HG03460 (cell line): ENCODE results near the gene MAX.
"Not testable (repeated sequence)": the region's sequence is repeated elsewhere in the genome, so short reads cannot be mapped to it uniquely, and the experiment has no call there.

Experiments used
- ATAC-seq: cut with Tn5 transposase; IDR thresholded peaks from one replicate; pipeline ENCODE4 v1.9.1; 2021; ENCODE audit not compliant: unreplicated experiment

Gene MAX

DNA sequence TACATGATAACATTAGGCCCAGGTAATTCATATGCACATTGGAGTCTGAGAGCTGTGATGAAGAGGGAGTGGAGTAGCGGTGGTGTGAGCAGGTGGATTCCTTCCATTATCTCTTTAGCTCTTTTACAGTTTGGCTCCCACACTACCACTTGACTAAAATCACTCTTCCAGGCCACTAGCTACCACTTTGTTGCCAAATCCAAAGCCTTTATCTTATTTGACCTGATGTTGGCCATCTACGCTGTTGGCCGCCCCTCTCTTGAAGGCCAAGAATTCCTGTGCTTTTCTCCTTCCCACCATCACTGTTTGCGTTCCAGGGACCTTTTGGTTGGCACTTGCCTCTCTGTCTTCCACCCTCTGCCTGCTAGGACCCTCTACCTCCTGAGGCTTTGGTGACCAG lies 4.0 kb upstream of the MAX start:
- no peak for ATAC-seq

DNA sequence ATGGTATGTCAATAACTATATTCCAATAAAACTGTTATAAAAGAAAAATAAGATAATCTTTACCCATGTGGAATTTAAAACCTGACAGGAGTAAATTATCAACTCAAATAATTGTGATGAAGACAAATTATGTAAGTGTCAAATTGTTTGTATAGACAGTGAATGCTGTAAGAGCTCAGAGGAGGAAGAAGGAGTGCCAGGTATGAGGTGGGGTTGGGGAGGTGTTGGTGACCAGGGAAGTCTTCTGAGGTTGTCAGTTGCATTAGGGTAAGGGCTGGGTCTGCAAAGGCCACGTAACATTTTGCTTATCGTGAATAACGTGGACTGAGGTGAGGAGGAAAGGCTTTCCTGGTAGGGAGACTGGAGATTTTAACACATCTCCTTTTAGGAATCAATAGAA lies 2.5 kb upstream of the MAX start:
- no peak for ATAC-seq

DNA sequence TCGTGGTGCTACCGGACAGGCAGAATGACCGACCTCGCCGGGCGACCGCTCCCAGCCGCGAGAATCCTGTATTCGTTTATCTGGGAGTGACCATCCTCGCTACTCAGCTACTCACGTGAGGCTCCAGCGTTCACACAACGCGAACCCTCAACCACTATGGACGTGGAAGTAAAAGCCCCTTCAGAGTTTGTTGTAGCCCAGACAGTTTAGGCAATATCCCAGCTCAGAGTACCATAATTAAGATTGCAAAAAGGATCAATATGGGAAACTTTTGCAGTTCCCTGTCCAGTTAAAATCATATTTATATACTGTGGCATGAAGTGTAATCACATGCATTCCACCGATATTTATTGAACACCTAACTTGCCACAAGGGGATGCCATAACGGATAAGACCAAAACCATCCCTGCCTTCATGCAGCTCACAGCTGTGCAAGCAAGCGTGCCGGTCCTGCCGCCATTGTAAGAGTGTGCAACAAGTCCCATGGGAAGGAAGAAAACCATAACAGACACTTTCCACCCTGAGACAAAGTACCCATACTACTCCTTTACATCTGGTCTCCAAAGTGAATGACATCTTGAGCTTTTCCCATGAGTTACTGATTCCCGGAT lies 938 bp upstream of the MAX start:
- no peak for ATAC-seq

DNA sequence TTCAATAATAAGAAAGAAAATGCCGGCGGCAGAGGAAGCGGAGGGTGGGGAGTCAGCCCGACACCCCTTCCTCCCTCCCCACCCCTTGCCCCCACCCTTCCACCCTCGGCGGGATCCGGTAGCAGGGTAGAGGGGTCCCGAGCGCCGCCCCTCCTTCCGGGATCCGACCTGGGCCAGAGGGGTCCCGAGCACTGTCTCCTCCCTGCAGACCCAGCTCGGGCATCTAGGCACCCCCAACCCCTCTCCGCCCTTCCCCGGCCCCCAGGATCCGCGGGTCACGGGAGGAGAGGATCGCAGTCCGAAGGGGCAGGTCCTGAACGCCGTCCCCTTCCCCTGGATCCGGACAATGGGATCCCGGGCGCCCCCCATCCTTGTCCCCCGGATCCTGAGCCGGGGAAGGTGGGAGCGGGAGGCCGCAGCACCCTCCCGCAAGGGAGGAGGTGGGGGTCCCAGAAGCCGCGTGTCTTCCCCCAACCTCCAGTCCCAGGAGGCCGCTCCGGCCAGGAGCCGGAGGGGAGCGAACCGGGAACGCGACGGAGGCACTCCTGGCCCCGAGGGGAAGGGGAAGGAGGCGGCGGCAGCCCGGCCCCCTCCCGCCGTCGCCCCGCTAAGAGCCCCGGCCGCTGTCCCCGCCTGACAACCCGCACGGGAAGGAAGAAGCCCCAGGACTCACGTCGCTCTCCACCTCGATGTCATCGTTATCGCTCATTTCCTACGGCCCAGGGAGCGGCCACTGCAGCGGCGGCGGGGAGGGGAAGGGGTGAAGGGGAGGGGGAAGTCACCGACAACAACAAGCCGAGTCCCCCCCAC lies 481 bp downstream of the MAX start:
- no peak for ATAC-seq

DNA sequence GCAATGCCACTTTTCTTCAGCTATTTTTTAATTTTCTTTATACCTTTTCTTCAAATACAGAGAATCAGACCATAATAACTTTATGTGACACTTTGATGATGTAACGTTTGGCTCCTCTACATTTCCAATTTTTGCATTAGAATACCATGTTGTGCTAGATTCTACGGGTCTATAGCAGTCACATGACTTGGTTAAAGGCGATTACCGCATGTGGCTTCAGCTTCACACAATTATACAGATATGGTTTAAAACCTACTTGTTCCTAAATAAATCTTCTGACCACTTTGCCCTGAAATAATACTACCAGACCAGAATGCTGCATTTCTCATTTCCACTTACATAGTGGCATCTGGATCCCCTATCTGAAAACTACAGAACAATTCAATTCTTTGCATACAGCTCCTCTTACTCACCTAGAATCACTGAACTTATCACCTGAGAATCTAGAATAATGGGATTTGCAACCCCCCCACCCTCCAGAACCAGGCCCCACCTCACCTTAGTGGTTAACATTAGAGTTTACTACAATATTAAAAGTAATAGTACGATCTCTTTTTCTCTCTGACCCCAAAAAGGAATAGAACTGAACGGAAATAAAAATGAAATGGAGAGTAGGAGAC lies 1.3 kb downstream of the MAX start:
- ATAC-seq: no peak

DNA sequence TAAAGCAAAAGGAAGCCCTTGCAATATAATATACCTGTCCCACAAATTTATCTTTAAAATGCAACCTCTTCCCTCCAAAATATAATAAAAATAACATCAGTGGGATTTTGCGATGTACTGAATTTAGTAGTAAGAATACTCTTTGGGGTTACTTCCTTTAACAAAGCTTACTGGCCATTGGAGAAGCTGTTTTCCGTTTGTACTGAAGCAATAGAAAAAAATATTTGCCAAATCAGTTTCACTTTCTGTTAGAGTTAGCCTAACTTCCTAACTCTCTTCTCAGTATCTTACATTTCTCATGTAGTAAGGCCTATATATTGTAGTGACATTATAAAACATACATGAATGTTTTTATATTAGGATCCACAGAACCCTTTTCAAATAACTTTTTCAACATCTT lies 3.7 kb downstream of the MAX start:
- no peak for ATAC-seq

DNA sequence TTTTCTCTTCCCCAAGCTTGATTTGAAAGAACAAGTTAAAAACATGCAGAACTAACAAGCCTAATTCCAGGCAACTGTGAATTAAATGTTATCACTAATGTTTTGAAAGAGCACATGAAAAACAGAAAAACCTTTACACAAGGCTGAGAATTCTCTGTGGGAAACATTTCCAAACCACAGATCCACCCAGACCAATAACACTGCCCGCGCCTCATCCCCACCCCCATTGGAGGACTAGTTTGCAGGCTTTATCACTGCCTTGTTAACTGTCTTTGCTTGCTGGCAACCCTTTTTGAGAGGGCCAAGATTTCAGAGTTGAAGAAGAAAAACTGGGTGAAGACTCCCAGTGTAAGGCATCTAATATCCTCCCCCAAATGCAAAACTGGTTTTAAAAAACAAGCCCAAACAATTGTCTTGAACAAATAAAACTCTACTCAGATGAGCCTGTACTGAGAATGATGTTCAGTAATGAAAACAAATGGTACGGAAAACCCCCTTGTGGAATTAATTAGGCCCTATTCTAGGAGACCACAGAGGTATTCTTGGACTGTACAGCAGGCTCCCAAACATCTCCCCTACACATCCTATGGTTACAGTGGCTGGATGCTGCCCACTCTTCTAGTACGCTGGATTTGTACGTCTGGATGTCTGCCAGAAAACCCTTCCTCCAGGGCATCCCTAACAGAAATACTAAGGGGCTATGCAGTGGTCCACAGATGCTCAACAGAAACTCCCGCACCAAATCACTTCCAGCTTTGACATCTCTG lies 5.8 kb downstream of the MAX start:
- no peak for ATAC-seq

DNA sequence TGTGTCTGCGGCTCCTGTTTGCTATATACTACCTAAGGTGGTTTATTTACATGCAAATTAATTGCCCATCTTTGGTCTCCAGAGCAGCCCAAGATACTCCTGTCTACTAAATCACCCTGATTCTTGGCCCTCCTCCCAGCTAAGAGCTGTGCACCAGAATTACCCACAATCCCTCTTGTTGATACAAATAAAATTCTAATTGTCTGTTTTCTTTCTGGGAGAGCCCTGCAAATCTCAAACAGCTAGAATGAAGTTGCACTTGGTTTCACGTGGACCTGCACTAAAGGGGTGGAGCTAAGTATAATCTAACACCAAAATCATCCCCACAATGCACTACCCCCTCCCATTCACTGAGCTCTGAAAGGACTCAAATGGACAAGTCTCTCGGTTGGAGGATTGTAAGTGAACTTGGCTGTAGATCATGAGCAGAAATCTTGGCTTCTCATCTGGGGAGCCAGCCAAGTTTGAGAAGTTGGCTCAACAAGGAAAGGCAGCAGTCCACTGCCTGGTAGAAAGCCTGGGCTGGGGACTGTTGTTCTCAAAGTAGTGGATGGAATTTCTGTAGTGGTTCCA lies 6.6 kb downstream of the MAX start:
- no peak for ATAC-seq

DNA sequence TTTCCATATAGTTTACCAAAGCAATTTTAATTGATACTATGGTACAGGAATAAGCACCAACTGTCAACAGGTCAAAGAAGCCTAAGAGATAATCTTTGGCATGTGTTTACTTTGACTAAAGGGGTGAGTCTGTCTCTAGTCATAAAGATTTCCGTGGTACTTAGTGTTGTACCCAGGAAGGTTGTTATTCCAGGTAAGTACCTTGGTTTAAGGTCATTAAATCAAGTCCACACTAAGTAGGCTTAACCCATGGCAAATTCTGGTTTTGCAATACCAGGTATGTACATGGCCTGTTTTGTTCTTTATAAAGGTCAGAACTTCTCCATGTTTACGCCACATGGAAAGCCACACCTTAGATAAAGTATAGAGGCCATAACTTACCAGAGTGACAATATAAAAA lies 10.0 kb downstream of the MAX start:
- ATAC-seq: no peak

DNA sequence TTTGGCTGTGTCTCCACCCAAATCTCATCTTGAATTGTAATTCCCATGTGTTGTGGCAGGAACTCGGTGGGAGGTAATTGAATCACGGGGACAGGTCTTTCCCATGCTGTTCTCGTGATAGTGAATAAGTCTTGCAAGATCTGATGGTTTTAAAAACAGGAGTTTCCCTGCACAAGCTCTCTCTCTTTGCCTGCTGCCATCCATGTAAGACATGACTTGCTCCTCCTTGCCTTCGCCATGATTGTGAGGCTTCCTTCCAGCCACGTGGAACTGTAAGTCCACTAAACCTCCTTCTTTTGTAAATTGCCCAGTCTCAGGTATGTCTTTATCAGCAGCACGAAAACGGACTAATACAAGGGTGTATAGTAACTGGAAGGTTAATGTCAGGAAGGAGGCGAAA lies 14.5 kb downstream of the MAX start:
- ATAC-seq: not testable (repeated sequence)

DNA sequence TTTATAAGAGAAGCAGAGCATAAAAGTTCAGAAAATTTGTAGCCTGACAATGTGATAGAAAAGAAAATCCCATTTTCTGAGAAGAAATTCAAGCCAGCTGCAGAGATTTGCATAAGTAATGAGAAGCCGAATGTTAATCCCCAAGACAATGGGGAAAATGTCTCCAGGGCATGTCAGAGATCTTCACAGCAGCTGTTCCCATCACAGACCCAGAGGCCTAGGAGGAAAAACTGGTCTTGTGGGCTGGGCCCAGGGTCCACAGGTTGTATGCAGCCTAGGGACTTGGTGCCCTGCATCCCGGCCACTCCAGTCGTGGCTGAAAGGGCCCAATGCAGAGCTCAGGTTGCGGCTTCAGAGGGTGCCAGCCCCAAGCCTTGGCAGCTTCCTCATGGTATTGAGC lies 15.6 kb downstream of the MAX start:
- not testable (repeated sequence) for ATAC-seq

DNA sequence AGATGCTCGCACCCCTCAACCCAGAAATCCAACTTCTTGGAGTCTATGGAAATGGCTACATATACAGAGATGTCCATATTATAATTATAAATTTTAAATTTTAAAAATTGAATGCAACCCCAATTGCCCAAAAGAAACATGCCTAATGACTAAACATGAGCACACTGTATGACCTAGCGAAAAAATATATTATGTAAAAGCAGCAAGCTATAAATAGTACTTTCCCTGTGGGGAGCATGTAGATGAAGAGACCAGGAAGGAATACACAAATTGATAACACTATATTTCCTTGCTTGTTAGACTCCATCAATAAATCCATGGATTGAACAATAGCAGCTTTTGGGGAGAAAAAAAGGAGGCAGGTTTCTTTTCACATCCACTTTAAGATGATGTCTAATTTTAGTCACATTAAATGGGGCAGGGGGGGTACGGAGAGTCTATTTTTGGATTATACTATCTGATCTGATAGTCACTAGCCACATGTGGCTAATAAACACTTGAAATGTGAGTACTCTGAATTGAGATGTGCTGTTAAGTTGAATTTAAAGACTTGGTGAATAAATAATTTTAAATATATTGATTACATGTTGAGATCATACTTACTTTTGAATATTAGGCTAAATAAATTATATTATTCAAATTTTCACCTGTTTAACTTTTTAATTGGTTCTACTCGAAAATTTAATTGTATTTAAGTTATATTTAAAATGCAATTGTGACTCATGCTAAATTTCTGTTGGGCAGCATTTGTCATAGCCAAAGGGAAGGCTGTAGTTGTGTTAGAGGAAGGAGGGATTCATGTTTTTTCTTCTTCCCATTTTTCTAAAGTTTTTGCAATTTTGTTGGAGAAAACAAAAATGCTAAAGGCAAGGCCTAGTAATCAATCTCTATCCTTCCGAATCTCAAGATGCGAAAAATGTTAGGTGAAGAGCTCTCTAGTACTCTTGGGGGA lies 17.5 kb downstream of the MAX start:
- ATAC-seq: no peak

DNA sequence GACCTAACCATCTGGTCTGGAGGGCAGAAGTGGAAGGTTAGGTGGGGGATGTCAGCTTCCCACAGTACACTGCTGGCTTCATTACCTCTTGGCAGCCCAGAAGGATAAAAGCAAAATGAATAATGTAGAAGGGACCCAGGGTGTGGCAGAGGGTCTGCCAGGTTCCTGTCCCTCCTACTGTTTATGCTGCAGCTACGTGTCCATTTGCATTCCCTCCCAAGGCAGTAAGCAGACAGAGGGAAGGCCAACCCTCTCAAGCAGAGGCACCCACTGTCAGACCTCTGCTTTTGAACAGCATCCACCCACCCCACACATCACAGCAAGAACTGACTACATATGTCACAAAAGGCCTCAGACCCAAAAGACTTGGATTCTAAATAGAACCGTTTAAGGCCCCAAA lies 19.4 kb downstream of the MAX start:
- ATAC-seq: no peak

DNA sequence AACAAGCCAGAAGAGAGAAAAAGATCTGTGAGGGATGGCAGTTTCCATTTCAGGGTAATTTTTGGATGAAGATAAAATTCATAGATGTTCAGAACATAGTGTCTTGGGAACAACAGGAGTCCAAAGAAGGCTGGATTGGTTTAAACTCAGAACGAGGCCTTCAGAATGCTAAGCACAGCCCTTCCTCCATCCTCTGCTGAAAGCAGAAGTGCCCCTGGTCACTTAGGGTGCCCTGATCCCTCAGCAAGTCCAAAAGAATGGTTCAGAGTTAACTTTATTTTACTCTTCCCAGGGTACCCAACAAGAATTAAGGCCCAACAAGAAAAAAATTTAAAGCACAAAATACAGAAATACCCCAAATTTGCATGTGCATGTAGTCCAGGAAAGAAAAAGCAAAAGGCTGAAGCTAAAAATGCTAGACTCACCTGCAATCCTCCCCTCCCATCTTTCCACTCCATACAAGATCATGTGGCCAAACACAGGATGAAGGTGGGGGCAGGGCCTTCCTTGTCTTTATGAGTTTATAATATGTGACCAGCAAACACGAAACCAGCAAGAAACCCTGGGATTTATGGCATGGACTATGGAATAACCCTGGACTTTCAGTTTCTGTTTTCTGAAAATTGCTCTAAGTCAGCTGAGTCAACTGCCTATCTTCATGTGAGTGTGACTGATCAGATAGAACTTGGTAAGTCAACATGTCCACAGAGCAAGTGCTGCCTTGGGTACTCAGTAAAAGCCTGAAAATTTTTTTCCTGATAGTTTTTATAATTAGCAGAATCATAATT lies 21.2 kb downstream of the MAX start:
- no peak for ATAC-seq

DNA sequence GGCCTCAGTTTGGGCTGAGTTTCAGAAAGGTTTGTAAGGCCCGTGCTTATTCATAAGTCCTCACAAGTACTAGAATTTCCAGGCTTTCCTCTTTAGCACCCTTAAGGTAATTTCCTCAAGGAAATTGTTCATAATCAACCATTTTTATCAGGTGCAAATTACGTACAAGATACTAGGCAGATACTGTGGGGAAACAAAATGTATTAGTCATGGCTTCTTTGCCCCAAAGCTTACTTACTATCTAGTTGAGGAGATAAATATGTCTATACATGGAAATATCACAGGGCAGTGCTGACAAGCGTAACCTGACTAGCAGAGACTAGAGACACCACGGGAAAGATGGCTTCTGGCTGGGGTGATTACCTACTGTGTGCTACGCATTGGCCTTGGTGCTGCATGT lies 22.5 kb downstream of the MAX start:
- no peak for ATAC-seq

DNA sequence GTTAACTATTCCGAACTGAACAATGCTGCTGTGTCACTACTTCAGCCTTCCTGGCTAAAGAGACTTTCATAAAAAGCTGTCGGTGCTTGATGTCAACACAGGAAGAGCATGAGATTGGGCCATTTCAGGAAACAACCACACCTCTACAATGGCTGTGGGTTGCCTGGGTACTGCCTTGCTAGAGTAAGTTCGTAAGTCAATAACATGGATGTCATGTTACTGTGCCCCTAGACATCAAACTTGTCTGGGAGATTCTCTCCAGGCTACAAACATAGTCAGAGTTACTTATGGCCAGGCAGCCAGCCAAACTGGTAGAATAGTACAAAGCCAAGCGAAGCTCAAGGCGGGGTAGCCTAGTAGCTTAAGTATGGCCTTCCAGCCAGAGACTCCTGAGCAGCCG lies 23.1 kb downstream of the MAX start:
- no peak for ATAC-seq

DNA sequence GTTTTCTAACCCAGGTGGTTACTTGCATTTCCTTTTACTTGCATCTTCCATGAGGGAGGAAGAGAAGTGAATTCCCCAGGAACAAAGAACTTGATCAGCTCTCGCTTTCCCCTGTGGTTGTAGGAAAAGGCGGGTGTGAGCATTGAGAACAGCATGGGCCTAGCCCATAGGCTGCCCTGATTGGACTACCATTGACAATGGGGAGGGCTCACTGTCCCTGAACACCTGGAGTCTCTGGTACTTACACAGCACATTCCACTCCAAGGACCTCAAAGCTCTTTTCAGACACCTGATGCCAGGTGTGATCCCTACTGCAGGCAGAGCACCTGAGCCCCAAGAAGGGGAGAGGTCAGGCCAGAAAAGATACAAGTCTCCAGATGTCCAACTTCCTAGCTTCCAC lies 25.0 kb downstream of the MAX start:
- ATAC-seq: no peak

DNA sequence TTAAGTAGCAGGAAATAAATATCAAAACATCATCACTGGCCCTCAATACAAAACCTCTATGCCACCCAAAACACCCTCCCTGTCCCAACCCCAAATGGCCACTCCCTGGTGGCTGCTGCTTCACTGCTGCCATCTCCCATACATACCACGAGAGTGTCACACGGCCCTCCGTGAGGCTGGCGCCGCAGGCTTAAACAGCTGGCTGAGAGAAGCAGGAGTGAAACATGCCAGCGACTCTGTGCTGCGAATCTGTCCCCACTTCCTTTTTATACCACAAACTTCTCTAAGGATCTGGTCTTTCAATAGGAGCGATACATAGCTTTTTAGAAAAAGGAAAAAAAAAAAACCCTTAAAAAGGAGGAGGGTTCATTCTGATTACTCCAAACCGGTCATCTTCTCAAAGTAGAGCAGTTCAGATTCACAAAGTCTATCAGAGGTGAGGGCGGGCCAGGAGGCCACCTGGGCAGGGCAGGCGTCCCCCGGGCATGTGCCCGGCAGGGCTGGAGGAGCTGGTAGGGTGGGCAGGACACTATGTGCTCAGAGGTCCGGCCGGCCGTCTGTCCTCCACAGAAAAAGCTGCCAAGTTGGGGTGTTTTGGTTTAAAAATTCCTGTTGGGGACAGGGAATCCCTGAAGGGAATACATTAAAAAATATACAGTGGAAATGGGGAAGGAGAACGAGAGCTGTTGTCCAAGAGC lies 26.5 kb downstream of the MAX start:
- no peak for ATAC-seq
